Hepatocyte (in vitro differentiated cells): ENCODE results near the gene ARPP21.

Source experiments
- EZH2 ChIP-seq: fragments of 200-600 bp; sonication (generic); IDR thresholded peaks from 2 replicates; pipeline ENCODE4 v1.6.1; 2016; ENCODE audit warnings: antibody characterized with exemption, mild to moderate bottlenecking, borderline replicate concordance
- TF ChIP-seq, protein P1 (sequence below): fragments of 200-600 bp; sonication (generic); IDR thresholded peaks from 2 replicates; pipeline ENCODE4 v1.5.1; 2016; ENCODE audit warnings: antibody characterized with exemption, mild to moderate bottlenecking; ENCODE audit not compliant: poor library complexity

DNA sequence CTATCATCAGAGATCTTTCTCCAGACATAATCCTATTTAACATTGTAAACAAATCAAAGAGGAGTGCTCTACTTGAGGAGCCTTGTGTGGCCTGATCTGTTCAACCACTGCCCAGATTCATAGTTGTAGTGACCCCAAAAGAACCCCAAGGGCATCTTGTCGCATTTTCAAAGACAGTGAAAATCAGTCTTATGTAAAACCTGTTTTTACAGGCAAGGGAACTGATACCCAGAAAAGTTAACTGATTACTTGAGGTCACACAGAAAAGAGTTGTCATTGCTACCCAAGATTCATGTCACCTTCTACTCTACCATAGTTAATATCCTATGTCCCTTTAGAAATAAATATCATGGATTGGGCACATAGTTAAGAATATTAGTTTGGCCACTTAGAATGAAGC is 40.5 kb upstream of the ARPP21 start:
- TF ChIP-seq, protein P1, sequence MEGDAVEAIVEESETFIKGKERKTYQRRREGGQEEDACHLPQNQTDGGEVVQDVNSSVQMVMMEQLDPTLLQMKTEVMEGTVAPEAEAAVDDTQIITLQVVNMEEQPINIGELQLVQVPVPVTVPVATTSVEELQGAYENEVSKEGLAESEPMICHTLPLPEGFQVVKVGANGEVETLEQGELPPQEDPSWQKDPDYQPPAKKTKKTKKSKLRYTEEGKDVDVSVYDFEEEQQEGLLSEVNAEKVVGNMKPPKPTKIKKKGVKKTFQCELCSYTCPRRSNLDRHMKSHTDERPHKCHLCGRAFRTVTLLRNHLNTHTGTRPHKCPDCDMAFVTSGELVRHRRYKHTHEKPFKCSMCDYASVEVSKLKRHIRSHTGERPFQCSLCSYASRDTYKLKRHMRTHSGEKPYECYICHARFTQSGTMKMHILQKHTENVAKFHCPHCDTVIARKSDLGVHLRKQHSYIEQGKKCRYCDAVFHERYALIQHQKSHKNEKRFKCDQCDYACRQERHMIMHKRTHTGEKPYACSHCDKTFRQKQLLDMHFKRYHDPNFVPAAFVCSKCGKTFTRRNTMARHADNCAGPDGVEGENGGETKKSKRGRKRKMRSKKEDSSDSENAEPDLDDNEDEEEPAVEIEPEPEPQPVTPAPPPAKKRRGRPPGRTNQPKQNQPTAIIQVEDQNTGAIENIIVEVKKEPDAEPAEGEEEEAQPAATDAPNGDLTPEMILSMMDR: no peak
- TF ChIP-seq EZH2: no peak
